ENCODE results near the gene PTBP3.
A peak's percentile ranks its signal among the peaks of the same experiment; 100 is the strongest.

The PTBP3 gene

GRCh38 chr9:112299514-112299913, 33.9 kb downstream of the PTBP3 start:
- H3K36me3 ChIP-seq (ENCODE audit: control insufficient read depth in 2 of 2, insufficient read depth in 1 of 2, low read length in 2 of 2), result no peaks in the 10 kb centered on the region
- TF ChIP-seq ZBTB44 (tag by site-specific recombination; IDR thresholded peaks at IDR 0.05) (no peak), PRDM10 (tag by site-specific recombination; IDR thresholded peaks at IDR 0.05) (peak; percentile 16; the same call in 1 of the 2 replicates)
- CTCF ChIA-PET, result interaction anchor here (0.7 to 0.8 kb wide), 2 partner anchors 79 to 1808 kb away, joined by 4 to 5 read pairs; no protein-coding TSS in a partner anchor
- peaks cover 4% of the 10 kb centered on the region; the same call in 1 of the 2 replicates for H3K4me1 ChIP-seq (ENCODE audit: control insufficient read depth, insufficient read depth, low read length)
- no peak overlapping the region for H3K4me3 ChIP-seq (ENCODE audit: low read depth, low read length)
- POLR2A ChIA-PET, result no interaction called here
- H3K27ac ChIP-seq (ENCODE audit: extremely low read depth, low read depth, low read length), result no peak overlapping the region
- H3K9me3 ChIP-seq (ENCODE audit: control insufficient read depth, insufficient read depth, low read depth, low read length), result no peaks in the 10 kb centered on the region

- H3K4me3 ChIP-seq (ENCODE audit: low read depth, low read length), result no peak overlapping the region
- TF ChIP-seq KLF16 (tag by site-specific recombination; IDR thresholded peaks at IDR 0.05) (no peak), ZNF10 (tag by site-specific recombination; IDR thresholded peaks at IDR 0.05) (no peak), ZNF549 (tag by site-specific recombination; IDR thresholded peaks at IDR 0.05) (no peak), ZNF140 (tag by site-specific recombination; IDR thresholded peaks at IDR 0.05) (no peak), KLF1 (tag by site-specific recombination; IDR thresholded peaks at IDR 0.05) (no peak), ZNF658 (tag by site-specific recombination; IDR thresholded peaks at IDR 0.05) (no peak), GLI4 (tag by site-specific recombination; IDR thresholded peaks at IDR 0.05) (no peak), TRIM28 (IDR thresholded peaks at IDR 0.05; ENCODE audit: borderline replicate concordance, low read length) (no peak), ZNF624 (tag by site-specific recombination; IDR thresholded peaks at IDR 0.05) (no peak)
- ChIA-PET CTCF (no interaction called here), POLR2A (no interaction called here)
- no peaks in the 10 kb centered on the region for H3K9me3 ChIP-seq (ENCODE audit: control insufficient read depth, insufficient read depth, low read depth, low read length)
- H3K4me1 ChIP-seq (ENCODE audit: control insufficient read depth, insufficient read depth, low read length), result peaks cover 4% of the 10 kb centered on the region; the same call in 1 of the 2 replicates
- H3K27ac ChIP-seq (ENCODE audit: extremely low read depth, low read depth, low read length), result no peak overlapping the region
- H3K36me3 ChIP-seq (ENCODE audit: control insufficient read depth in 2 of 2, insufficient read depth in 1 of 2, low read length in 2 of 2), result peaks cover 0 to 6% of the 10 kb centered on the region in 2 experiments; a peak in 1 of 3 replicates
Observed at GRCh38 chr9:112296929-112297328, 36.5 kb downstream of the PTBP3 start.

GRCh38 chr9:112295174-112295573, 38.2 kb downstream of the PTBP3 start:
- Histone ChIP-seq H3K4me1 (ENCODE audit: control insufficient read depth, insufficient read depth, low read length) (peaks cover 4% of the 10 kb centered on the region; the same call in 1 of the 2 replicates), H3K27ac (ENCODE audit: extremely low read depth, low read depth, low read length) (no peak overlapping the region), H3K4me3 (ENCODE audit: low read depth, low read length) (no peak overlapping the region), H3K9me3 (ENCODE audit: control insufficient read depth, insufficient read depth, low read depth, low read length) (no peaks in the 10 kb centered on the region), H3K36me3 (ENCODE audit: control insufficient read depth in 2 of 2, insufficient read depth in 1 of 2, low read length in 2 of 2) (peaks cover 0 to 6% of the 10 kb centered on the region in 2 experiments; a peak in 1 of 3 replicates)
- ChIA-PET CTCF (no interaction called here), POLR2A (no interaction called here)
- TF ChIP-seq ZFP37 (tag by site-specific recombination; IDR thresholded peaks at IDR 0.05), result no peak
- TF ChIP-seq PRDM4 (tag by site-specific recombination; IDR thresholded peaks at IDR 0.05), result peak; percentile 32; the same call in 1 of the 2 replicates
- TF ChIP-seq ZNF629 (tag by site-specific recombination; IDR thresholded peaks at IDR 0.05), result no peak
- no peak for TF ChIP-seq BCL11A (tag by site-specific recombination; IDR thresholded peaks at IDR 0.05; ENCODE audit: low read depth)
- TF ChIP-seq SCRT1 (tag by site-specific recombination; IDR thresholded peaks at IDR 0.05; ENCODE audit: borderline replicate concordance), result no peak
- TF ChIP-seq ZNF175 (tag by site-specific recombination; IDR thresholded peaks at IDR 0.05), result no peak
- TF ChIP-seq ZBTB44 (tag by site-specific recombination; IDR thresholded peaks at IDR 0.05), result no peak
- no peak for TF ChIP-seq ZNF571 (tag by site-specific recombination; IDR thresholded peaks at IDR 0.05)
- TF ChIP-seq ZNF596 (tag by site-specific recombination; IDR thresholded peaks at IDR 0.05), result no peak
- no peak for TF ChIP-seq TRIM28 (IDR thresholded peaks at IDR 0.05; ENCODE audit: borderline replicate concordance, low read length)
- no peak for TF ChIP-seq SP2 (tag by site-specific recombination; IDR thresholded peaks at IDR 0.05)
- TF ChIP-seq ZNF76 (tag by site-specific recombination; IDR thresholded peaks at IDR 0.05; ENCODE audit: borderline replicate concordance, low read depth), result no peak
- no peak for TF ChIP-seq MEIS1 (CRISPR knock-in tag; IDR thresholded peaks at IDR 0.05; ENCODE audit: borderline replicate concordance)
- TF ChIP-seq ZEB2 (tag by site-specific recombination; IDR thresholded peaks at IDR 0.05), result no peak
- no peak for TF ChIP-seq ZSCAN30 (tag by site-specific recombination; IDR thresholded peaks at IDR 0.05)
